OCI-LY3 (cell line): ENCODE data around the gene TNFRSF4.

ENCODE experiments used
- H2AFZ ChIP-seq: fragments of 200-600, 300-600 bp; shearing (Covaris generic); 2 replicates; pipeline ENCODE4 v1.6.0; 2014; ENCODE audit warnings: antibody characterized with exemption, low read depth, low read length
- H3K27ac ChIP-seq: fragments of 200-600, 300-600 bp; sonication (generic); 2 replicates; pipeline ENCODE4 v1.5.1; 2014; ENCODE audit warnings: mild to moderate bottlenecking, low read length, moderate library complexity, mixed read lengths
- H3K27me3 ChIP-seq: fragments of 200-600, 300-600 bp; sonication (generic); 2 replicates; pipeline ENCODE4 v1.6.1; 2014; ENCODE audit warnings: low read depth, low read length, mixed read lengths
- H3K36me3 ChIP-seq: fragments of 200-600, 300-600 bp; sonication (generic); replicated peaks from 2 replicates; pipeline ENCODE3; 2014; ENCODE audit warnings: low read depth, low read length, mixed read lengths
- H3K4me1 ChIP-seq: fragments of 300-600, 200-600 bp; sonication (generic); 2 replicates; pipeline ENCODE4 v1.6.1; 2014; ENCODE audit warnings: low read length, mixed read lengths
- H3K4me2 ChIP-seq: fragments of 200-600, 300-600 bp; sonication (generic); 2 replicates; pipeline ENCODE4 v1.6.1; 2014; ENCODE audit warnings: low read length, mixed read lengths
- H3K4me3 ChIP-seq: fragments of 300-600, 200-600 bp; sonication (generic); 2 replicates; pipeline ENCODE4 v1.5.1; 2014; ENCODE audit warnings: antibody characterized with exemption, mild to moderate bottlenecking, low read length, moderate library complexity
- H3K79me2 ChIP-seq: fragments of 300-600, 200-600 bp; shearing (Covaris generic); 2 replicates; pipeline ENCODE4 v1.6.1; 2014; ENCODE audit warnings: mild to moderate bottlenecking, low read length, mixed read lengths
- H3K9ac ChIP-seq: fragments of 300-600, 200-600 bp; shearing (Covaris generic); 2 replicates; pipeline ENCODE4 v1.6.0; 2014; ENCODE audit warnings: mild to moderate bottlenecking, low read length, moderate library complexity
- H3K9me3 ChIP-seq: fragments of 200-600, 300-600 bp; shearing (Covaris generic); 2 replicates; pipeline ENCODE4 v1.6.1; 2014; ENCODE audit warnings: low read length, mixed read lengths; ENCODE audit not compliant: insufficient read depth
- H4K20me1 ChIP-seq: fragments of 200-600, 300-600 bp; sonication (generic); 2 replicates; pipeline ENCODE4 v1.6.1; 2016; ENCODE audit warnings: low read length, mixed read lengths; ENCODE audit not compliant: insufficient read depth
- EZH2phosphoT487 ChIP-seq: fragments of 200-600 bp; shearing (Covaris generic); IDR thresholded peaks from 2 replicates; pipeline ENCODE4 v1.6.1; 2018; ENCODE audit warnings: antibody characterized with exemption, mixed run types, low read depth
- TF ChIP-seq, protein P1 (sequence below): fragments of 200-600, 300-600 bp; sonication (generic); IDR thresholded peaks from 2 replicates; pipeline ENCODE4 v1.5.1; 2014; ENCODE audit warnings: antibody characterized with exemption, low read length, low read depth

TNFRSF4 gene

DNA sequence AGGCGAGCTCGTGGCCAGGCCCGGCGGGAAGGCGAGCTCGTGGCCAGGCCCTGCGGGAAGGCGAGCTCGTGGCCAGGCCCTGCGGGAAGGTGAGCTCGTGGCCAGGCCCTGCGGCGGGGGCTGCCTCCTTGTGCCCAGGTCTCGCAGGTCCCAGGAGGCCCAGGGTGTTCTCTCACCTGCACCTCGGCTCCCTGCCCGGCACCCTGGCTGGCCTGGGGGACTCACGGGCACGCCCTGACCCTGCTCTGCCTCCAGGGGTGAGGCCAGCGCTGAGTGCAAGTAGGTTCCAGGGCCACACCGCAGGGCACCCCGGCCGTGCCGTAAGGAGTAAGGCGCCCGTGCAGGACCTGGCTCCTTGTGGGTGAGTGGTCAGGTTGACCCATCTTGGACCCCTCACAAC, 13.4 kb upstream of the TNFRSF4 start:
- Histone ChIP-seq H3K4me2 (no peak overlapping the region), H3K36me3 (peaks cover 41% of the 10 kb centered on the region), H3K27me3 (no peaks in the 10 kb centered on the region), H3K79me2 (peaks cover 74% of the 10 kb centered on the region), H4K20me1 (0 out of 2 replicates have a peak, but pooled peaks cover 2% of the 10 kb centered on the region), H3K4me1 (peaks cover 8% of the 10 kb centered on the region; the same call in 1 of the 2 replicates), H3K27ac (no peak overlapping the region), H3K9me3 (no peaks in the 10 kb centered on the region), H3K9ac (no peak overlapping the region), H3K4me3 (no peak overlapping the region), H2AFZ (no peak overlapping the region)
- TF ChIP-seq, protein P1, sequence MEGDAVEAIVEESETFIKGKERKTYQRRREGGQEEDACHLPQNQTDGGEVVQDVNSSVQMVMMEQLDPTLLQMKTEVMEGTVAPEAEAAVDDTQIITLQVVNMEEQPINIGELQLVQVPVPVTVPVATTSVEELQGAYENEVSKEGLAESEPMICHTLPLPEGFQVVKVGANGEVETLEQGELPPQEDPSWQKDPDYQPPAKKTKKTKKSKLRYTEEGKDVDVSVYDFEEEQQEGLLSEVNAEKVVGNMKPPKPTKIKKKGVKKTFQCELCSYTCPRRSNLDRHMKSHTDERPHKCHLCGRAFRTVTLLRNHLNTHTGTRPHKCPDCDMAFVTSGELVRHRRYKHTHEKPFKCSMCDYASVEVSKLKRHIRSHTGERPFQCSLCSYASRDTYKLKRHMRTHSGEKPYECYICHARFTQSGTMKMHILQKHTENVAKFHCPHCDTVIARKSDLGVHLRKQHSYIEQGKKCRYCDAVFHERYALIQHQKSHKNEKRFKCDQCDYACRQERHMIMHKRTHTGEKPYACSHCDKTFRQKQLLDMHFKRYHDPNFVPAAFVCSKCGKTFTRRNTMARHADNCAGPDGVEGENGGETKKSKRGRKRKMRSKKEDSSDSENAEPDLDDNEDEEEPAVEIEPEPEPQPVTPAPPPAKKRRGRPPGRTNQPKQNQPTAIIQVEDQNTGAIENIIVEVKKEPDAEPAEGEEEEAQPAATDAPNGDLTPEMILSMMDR, result no peak
- no peak for TF ChIP-seq EZH2phosphoT487

DNA sequence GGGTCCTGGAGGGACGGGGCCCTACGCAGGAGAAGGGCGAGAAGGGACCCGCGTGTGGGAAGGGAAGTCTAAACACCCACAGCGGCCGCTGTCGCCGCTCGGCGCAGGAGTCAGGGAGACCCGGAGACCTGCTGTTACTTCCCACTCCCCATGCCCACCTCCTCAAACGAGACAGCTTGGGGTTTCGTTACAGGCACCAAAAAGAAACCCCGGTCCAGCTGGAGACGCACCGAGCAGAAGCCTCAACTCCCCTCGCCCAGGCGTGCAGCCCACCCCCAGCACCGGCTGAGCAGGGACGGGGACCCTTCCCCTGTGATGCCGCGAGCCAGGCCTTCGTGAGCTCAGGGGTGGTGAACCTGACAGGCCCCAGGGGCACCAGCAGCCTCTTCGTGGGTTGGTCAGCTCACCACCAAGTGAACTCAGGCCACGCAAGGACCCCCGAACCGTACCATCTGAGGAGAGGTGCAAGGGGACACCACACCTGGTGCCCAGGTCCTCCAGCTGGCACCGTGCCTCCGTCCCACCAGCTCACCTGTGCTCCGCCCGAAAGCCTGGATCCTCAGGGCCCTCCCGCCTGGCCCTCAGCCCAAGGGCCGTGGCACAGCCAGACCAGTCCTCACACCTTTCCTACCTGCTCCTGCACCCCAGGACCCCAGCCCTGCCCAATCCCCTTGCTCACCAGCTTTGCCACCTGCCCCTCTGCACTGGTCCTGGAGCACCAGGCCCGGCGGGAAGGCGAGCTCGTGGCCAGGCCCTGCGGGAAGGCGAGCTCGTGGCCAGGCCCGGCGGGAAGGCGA, 12.8 kb upstream of the TNFRSF4 start:
- no peak overlapping the region for H3K4me2 ChIP-seq
- 0 out of 2 replicates have a peak, but pooled peaks cover 2% of the 10 kb centered on the region for H4K20me1 ChIP-seq
- H3K9ac ChIP-seq, result no peak overlapping the region
- no peak overlapping the region for H2AFZ ChIP-seq
- no peaks in the 10 kb centered on the region for H3K9me3 ChIP-seq
- H3K4me1 ChIP-seq, result peaks cover 8% of the 10 kb centered on the region; the same call in 1 of the 2 replicates
- peaks cover 72% of the 10 kb centered on the region for H3K79me2 ChIP-seq
- no peak for TF ChIP-seq EZH2phosphoT487
- TF ChIP-seq, protein P1, result no peak
- peaks cover 42% of the 10 kb centered on the region for H3K36me3 ChIP-seq
- H3K27me3 ChIP-seq, result no peaks in the 10 kb centered on the region
- no peak overlapping the region for H3K4me3 ChIP-seq
- no peak overlapping the region for H3K27ac ChIP-seq

DNA sequence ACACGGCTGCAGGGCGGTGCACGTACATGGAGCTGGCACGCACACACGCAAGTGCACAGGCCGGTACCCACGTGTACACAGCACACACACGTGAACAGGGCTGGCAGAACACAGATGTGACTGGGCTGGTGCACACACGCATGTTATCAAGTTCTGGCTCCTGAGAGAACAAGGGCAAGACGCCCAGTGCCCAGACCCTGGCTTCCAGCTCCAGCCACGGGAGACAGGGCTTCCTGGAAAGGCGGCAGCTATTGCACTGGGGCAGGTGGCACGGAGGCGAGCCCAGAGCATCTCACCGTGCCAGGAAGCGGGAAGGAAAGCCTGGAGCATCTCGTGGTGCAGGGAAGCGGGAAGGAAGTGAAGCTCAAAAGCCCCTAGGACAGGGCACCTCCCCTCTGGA, 12.0 kb upstream of the TNFRSF4 start:
- Histone ChIP-seq H3K4me3 (no peak overlapping the region), H3K4me2 (no peak overlapping the region), H3K4me1 (peaks cover 8% of the 10 kb centered on the region; the same call in 1 of the 2 replicates), H4K20me1 (0 out of 2 replicates have a peak, but pooled peaks cover 2% of the 10 kb centered on the region), H3K27ac (no peak overlapping the region), H3K36me3 (peaks cover 42% of the 10 kb centered on the region), H3K9me3 (no peaks in the 10 kb centered on the region), H3K27me3 (no peaks in the 10 kb centered on the region), H3K9ac (no peak overlapping the region), H2AFZ (no peak overlapping the region), H3K79me2 (peaks cover 64% of the 10 kb centered on the region)
- no peak for TF ChIP-seq EZH2phosphoT487
- TF ChIP-seq, protein P1, result no peak

DNA sequence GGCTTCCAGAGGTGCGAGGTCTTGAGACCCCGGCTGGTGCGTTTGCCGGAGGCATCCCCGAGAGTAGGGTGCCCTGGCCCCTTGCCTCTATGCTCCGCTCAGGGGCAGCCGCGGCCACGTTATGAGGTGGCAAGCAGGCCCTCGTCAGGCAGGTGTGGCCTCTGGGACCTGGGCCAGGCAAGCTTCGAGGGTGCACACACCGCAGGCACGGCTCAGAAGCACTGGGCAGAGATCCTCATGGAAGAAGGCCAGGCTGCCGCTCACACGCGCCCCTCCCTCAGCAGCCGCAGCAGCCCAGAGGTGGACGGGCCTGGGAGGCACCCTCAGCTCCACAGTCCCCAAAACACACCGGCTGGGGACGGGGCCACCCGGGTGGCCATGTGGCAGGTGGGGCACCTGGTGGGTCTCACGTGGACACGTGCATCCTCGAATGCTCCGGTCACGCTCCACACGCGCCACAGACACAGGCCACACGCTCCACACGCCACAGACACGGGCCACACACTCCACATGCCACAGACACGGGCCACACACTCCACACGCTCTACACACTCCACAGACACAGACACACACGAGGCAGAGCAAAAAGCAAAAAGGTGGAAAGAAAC, 11.4 kb upstream of the TNFRSF4 start:
- Histone ChIP-seq H2AFZ (no peak overlapping the region), H3K27ac (no peak overlapping the region), H3K9ac (no peak overlapping the region), H3K36me3 (peaks cover 42% of the 10 kb centered on the region), H3K4me2 (no peak overlapping the region), H3K4me1 (peaks cover 3% of the 10 kb centered on the region; the same call in 1 of the 2 replicates), H4K20me1 (0 out of 2 replicates have a peak, but pooled peaks cover 2% of the 10 kb centered on the region), H3K9me3 (no peaks in the 10 kb centered on the region), H3K4me3 (no peak overlapping the region), H3K79me2 (peaks cover 58% of the 10 kb centered on the region), H3K27me3 (no peaks in the 10 kb centered on the region)
- TF ChIP-seq, protein P1, result no peak
